Activated CD8-positive, alpha-beta memory T cell treated with anti-CD3 and anti-CD28 coated beads, Interleukin-2, amount 50 U/mL, for 1 hour (primary cell): ENCODE data around the gene RHCE.
"Not testable (repeated sequence)": the region's sequence is repeated elsewhere in the genome, so short reads cannot be mapped to it uniquely, and the experiment has no call there.

Experiments used
- DNase-seq: peaks from one replicate; pipeline ENCODE4 v3.0.0-alpha.2; 2020; ENCODE audit errors: extremely low read depth

Gene RHCE

DNA sequence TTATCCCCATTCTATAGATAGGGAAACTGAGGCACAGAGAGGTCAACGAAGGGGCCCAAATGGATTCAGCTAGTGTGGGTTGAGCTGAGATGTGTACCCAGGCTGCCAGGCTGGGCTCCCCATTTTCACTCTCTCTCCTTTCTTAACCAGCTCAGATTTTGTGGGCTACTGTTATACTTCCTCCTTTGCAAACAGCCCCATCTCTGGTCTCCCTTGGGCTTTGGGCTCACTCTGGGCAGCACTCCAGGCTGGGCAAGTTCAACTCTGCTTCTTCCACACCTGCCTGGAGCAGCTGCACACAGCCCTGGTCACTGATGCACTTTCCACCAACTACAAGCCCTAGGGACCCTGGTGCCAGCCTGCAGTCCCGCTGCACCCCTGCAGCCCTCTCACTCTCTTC is 22.5 kb downstream of the RHCE start:
- not testable (repeated sequence) for DNase-seq

DNA sequence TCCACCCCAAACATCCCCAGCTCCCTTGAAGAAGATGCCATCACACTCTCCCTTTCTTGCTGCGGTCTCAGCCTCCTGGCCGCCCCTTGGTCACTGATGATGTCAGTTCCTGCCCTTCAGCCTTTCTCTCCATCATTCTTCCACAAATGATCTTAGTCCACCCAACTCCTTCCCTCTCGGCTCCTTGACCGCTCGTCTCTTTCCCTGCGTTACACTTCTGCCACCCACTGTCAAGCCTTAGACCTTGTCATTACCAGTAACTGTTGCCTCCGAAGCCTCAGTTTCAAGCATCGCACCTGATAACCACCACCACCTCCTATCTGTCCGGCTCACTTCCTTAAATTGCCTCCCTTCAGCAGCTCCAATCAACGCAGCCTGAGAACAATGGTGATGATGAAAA is 23.1 kb downstream of the RHCE start:
- DNase-seq = not testable (repeated sequence)

DNA sequence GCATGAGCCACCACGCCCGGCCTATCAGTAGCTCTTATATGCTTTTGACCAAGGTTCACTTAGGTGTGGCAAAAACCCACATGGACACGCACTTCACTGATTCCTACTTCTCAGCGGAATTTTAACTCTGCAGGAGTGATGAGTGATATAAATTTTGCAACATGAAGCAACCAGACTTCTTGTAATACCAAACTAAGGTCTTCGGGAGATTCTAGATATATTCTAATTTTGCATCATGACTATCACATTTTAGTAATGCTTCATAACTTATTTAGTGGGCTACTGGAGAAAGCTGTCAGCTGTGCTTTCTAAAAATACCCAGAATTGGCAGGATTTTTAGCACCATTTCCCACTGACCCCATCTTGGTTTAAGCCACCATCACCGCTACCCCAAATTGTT is 27.8 kb downstream of the RHCE start:
- no peak for DNase-seq

DNA sequence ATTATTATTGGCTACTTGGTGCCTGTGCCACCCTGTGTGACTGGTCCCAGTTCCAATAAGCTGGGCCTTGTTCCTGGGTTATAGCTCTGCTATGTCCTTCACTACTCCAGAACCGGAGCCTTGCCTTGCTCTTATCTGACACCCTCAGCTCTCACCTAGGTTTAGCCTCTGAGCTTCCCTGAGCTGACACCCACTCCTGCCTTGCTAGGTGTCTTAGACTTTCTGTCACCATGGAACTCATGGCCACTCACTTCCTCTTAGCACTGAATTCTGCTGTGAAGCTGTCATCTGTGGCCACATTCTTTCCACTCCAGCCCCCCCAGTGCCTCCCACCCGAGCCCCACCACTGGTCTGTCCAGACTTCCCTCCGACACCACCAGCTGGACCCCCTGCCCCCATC is 30.9 kb downstream of the RHCE start:
- DNase-seq = not testable (repeated sequence)

DNA sequence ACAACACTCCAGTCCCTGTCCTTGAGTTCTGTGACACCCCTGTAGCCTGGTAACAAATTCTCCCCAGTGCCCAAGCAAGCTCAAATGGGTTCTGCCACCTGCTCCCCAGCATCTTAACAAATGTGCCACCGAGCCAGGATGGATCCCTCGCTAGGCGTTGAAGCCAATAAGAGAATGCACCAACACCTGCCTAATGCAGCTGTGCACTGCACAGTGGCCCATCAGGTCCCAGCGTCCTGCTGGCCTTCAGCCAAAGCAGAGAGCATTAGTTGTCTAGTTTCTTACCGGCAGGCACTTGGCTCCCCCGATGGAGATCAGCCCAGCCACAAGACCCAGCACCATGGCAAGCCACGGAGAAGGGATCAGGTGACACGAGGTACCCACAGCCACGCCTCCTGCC is 31.9 kb downstream of the RHCE start:
- not testable (repeated sequence) for DNase-seq

DNA sequence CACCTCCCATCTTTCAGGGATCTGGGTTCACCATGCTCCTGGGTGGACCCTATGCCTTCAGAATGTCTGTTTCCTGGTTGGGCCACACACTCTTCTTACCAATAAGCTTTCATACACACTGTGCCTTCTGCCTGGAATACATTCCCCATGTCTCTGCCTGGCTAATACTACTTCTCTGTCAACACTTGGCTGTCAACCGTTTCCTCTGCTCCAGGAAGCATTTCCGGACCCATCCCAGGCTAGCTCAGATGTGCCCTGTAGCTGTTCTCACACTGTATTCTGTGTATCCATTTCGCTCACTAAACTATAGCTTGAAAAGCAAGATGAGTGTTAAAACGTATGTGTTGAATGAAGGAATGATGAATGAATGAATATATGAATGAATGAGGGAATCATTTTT is 33.5 kb downstream of the RHCE start:
- not testable (repeated sequence) for DNase-seq

DNA sequence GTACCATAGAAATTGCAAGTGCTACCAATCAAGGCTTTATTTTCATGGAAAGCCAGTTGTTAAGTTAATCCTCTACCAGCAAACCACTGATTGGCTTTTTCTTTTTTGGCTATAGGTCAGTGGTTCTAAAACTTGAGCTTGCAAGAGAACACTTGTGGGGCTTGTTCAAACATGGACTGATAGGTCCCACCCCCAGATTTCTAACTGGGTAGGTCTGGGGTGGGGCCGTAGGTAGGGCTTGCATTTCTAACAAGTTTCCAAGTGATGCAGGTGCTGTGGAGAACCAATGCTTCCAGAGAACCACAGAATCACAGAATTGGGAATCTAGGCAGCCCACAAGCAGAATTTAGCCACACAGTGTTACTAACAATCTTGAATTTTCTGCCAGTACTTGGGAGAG is 36.8 kb downstream of the RHCE start:
- not testable (repeated sequence) for DNase-seq

DNA sequence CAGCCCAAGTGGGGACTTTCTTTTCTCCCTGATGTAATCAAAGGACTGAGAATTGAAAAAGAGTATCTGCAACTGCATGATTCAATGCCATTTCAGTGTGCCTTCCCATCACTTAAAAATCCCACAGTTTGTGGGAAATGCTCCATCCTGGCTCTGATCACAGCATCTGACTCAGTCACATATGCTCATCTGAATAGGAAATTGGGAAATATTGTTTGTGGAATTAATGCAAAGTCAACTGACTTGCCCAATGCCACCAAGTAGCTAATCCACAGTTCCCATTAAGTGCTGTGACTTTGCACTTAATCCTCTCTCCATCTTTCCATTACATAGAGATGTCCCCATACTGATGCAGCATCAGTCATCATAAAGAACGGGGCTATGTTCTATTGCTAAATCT is 37.5 kb downstream of the RHCE start:
- not testable (repeated sequence) for DNase-seq

DNA sequence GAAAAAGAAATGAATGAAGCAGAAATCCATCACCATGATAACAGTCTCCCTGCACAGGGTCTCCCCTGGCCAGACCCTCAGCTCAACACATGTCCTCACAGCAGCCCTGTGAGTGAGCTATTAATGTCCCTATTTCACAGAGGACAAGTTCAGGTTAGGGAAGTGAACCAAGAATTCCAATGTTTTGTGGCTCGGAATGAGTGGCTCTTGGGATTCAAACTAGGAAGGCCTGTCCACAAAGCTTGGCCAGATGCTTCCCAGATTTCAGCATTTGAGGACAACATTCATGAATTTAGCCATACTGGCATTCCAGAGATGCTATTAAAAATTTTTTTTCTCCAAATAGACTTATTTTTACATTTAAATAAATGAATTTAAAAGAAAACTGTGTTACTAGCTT is 38.1 kb downstream of the RHCE start:
- DNase-seq = not testable (repeated sequence)

DNA sequence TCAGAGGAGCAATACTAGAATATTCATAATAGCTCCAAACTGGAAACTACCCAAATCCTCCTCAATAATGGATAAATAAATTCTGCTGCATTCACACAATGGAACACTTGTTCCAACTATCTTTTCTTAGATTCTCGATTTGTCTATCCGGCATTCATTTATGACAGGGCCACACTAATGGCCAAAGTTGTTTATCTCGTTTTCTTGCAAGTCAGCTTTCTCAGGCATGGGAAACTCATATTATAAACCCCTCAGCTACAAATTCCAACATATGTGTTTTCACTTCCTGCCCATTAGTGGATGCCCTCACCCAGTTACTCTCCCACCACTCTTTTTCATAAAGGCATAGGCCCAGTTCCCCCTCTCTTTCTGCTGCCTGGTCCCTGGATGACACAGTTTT is 42.3 kb downstream of the RHCE start:
- not testable (repeated sequence) for DNase-seq

DNA sequence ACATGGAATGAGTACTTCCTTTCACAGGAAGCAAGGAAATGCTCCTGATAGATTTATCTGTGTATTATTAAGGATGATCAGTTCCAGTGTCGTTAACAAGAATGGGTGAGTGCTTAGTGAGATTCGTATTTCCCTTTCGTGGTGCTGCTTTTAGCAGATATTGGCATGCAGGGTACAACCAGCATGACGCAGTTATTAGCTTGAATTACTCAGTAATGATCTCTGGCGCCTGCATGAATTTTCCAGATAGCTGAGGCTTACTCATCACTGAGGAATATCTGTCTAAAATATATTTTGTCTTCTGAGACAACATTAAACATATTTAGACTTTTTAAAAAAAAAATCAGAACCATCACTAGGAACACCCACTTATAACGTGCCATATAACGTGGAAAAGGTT is 48.9 kb downstream of the RHCE start:
- not testable (repeated sequence) for DNase-seq

DNA sequence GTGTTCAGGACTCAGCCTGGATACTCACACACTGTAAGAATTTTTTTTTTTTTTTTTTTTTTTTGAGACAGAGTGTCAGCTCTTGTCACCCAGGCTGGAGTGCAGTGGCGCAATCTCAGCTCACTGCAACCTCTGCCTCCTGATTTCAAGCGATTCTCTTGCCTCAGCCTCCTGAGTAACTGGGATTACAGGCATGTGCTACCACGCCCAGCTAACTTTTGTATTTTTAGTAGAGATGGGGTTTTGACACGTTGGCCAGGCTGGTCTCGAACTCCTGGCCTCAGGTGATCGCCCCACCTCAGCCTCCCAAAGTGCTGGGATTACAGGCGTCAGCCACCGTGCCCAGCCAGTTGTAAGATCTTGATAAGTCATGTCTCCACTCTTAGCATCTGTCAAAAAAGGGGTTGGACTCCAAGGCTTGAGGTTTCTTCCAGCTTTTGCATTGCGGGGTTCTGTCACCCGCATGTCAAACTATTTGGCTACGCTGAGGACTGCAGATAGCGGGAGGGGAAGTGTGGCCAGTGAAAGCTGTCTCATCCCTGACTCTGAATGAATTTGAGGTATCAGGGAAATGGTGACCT is 50.8 kb downstream of the RHCE start:
- DNase-seq = not testable (repeated sequence)

DNA sequence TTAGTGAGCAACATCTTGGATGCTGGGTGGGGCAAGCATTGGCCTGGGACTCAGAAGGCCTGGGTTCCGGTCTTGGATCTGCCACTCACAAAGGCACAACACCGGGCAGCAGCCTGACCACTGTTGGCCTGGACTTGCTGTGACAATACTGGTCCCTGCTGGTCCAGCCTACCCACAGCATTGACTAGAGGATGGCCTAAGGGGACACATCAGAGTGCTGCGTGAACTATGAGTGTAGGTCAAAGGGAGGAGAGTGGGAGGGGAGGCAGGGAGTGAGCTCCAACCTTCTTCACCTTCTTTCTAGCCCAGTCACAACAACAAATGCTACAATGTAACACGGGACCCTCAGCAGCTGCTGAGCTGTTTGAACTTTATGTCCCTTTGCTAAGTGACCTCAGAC is 51.4 kb downstream of the RHCE start:
- no peak for DNase-seq

DNA sequence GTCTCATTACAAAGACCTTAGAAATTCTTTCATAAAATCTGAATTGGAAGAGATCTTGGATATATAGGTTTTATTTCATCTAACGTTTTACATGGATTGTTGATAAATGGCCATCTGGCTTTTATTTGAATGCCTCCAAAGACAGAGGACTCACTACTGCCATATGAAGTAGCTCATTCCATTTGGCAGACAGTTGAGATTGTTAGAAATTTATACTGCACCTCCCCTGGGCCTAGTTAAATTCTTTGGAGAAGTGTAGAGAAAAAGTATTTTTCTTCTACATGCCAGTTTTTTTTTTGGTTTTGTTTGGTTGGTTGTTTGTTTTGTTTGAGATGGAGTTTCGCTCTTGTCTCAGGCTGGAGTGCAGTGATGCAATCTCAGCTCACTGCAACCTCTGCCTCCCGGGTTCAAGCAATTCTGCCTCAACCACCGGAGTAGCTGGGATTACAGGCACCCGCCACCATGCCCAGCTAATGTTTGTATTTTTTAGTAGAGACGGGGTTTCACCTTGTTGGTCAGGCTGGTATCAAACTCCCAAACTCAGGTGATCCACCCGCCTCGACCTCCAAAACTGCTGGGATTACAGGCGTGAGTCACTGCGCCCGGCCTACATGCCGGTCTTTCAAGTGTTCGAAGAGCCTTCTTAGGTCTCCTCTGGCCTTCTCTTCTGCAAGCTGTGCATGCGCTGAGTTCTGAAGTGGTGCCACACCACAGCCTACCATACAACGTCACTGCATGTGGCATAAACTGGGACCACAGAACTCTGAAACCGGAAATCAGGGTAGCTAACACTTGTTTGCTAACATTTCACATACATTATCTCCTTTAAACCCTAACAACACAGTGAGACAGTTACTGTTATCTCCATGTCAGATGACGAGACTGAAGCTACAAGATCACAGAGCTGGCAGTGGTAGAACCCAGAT is 57.7 kb downstream of the RHCE start:
- not testable (repeated sequence) for DNase-seq

DNA sequence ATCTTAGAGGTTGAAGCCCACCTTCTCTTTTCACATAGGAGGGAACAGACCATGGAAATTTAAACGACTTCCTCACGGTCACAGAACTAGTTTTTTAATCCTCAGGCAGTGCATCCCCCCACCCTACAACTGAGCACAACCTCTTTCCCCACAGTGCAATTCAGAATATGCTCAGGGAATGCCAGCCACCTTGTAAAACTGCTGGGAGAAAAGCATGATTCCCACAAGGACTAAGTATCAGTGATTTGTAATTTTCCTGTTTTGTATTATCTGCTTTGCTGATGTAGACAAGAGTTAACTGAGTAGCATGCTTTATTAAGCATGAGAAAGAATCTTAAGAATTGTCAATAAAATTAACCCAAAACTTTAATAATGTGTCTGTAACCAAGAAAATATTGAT is 58.7 kb downstream of the RHCE start:
- no peak for DNase-seq

DNA sequence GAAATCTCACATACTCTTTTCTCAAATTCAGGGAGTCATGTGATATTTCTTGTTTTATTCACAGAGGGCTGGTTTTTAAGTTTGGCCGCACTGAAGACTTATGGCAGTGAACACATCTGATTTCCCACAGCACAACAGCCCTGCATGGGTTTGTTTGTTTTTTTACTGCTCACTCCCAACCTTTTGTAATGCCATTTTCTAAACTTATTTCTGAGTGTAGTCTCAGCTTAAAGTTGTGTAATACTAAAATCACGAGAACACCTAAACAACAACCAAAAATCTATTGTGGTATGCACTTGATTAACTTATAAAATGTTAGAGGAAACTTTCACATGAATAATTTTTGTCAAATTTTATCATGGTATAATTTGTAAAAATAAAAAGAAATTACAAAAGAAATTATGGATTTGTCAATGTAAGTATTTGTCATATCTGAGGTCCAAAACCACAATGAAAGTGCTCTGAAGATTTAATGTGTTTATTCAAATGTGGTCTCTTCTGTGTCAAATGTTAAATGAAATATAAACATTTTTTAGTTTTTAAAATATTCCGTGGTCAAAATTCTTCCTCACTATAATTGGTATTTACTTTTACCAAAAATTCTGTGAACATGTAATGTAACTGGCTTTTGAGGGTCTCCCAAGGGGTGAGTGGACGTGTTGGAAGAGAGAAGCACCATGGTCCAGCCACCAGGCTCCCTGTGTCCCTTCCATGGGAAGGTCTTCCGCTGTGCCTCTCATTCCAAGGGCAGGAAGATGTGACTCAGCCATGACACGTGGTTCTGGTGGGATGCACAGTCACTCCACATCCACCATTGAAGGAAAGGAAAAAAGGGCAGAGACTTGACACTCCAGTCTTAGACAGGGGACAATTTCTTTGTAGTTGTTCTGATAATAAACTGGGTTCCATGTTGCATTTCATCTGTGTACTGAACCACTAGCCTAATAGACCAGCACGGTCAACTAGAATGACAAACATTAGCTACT is 59.7 kb downstream of the RHCE start:
- DNase-seq = no peak

DNA sequence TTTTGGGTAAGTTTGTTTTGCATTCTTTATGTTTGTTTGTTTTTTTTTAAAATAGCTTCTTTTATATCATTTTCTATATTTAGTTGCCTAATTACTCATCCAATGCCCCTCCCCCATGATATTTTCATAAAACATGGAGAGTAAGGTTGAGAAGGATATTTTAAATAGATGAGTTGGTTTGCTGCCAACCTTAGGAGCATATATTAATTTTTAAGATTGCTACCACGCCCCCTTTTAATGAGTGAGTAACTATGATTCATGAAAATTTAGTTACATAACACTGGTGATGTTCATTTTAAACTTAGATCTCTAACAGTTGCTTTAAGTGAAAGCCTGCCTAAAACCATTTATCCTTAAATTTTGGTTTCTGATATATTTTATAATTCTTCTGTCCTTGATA is 63.8 kb downstream of the RHCE start:
- no peak for DNase-seq

DNA sequence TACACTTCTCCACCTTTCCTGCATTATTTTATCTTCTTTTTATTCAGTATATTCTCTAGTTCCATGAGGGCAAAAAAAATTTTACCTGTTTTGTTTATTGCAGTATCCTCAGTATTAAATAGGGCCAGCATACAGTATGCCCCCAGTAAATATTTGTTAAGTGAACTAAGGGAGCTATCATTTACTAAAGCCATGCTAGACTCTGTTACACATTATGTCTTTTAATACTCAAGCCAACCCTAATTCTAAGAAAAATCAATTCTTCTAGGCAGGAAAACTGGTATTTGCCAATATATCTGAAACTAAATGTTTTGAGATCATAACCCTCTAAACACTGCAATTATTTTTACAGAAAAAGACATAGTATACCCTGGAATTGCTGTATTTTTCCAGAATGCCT is 64.2 kb downstream of the RHCE start:
- no peak for DNase-seq

DNA sequence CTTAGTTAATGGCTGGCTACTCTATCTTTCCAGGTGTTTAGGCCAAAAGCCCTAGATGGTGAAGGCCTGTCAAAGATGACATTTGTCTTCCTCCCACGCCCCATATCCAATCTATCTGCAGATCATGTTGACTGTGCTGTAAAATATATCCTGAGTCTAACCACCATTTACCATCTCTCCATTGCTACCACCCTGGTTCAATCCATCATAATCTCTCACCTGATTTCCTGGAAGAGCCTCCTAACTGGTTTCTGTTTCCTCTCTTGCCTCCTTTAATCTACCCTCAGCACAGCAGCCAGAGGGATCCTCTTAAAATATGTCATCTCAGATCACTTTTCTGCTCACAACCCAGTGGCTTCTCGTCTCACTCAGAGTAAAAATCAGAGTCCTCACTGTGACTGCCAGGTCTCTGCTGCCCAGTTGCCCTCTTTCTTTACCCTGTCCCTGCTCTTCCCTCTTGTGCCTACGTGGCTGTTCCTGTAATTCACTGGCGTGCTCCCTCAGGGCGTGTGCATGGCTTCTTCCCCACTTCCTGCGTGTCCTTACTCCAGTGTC is 64.7 kb downstream of the RHCE start:
- DNase-seq = no peak

DNA sequence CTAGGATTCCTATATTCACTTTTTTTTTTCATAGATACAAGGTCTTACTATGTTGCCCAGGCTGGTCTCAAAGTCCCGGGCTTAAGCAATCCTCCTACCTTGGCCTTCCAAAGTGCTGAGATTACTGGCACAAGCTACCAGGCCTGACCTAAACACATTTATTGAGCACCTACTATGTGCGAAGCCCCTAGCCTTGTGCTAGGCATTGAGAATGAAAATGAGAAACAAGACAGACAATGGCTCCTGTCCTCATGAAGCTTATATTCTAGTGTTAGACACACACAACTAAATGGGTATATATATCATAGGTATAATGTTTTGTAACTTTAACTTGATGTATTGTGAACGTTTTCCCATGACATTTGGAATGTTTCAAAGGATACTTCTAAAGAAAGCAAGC is 71.0 kb downstream of the RHCE start:
- DNase-seq = no peak

DNA sequence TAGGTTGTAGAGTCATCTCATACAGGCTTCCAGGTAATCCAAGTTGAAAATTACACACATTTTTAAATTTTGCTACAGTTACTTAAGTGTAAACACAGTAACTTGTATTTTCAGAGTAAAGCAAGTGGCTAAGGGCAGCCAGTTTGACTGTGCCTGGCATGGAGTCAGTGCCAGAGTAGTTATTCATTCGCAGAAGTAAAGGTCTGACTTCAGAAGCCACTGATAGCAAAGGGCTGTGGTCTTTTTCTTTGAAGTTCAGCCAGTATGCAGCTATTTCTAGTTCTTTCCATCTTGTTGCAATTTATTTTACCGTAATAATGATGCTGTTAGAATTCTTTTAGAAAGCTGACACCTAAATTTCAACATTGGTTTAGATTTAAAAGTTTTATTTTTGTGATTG is 73.1 kb downstream of the RHCE start:
- DNase-seq = no peak

DNA sequence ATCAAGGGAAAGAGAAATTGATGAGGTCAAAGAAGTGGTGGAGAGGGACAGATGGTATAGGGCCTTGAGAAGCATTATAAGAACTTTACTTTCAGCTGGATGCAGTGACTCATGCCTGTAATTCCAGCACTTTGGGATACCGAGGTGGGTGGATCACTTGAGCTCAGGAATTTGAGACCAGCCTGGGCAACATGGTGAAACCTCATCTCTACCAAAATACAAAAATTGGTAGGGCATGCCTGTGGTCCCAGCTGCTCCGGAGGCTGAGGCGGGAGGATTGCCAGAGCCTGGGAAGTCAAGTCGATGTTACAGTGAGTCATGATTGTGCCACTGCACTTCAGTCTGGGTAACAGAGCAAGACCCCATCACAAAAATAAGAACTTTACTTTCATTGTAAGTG is 76.8 kb downstream of the RHCE start:
- no peak for DNase-seq
